ENCODE data around the gene NFE2L1.

The NFE2L1 gene

DNA sequence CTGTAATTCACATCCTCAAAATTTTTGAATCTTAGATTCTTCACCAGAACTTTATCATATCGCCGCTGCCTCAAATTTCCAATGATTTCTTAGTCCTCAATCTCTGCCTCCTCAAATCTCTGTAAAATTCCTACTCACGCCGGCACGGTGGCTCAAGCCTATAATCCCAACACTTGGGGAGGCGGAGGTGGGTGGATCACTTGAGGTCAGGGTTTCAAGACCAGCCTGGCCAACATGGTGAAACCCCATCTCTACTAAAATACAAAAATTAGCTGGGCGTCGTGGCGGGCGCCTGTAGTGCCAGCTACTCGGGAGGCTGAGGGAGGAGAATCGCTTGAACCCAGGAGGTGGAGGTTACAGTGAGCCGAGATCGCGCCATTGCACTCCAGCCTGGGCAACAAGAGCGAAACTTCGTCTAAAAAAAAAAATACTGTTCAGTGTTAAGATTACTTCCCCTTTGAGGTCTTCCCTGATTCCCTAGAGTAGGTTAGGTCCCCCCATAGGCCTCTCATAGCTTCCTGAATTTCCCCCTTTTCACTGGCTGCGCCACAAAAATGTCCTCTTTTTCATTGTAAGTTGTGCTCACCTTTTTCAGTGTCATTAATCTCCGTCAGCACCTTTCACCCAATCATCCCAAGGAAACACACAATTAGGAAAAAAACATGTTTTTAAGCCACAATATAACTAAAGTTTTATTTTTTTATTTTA lies 54.0 kb downstream of the NFE2L1 start:
- POLR2A ChIA-PET: interaction anchor here (0.6 to 0.7 kb wide), 2 partner anchors 72 to 262 kb away, joined by 3 read pairs; no protein-coding TSS in a partner anchor
- CTCF ChIA-PET: no interaction called here

DNA sequence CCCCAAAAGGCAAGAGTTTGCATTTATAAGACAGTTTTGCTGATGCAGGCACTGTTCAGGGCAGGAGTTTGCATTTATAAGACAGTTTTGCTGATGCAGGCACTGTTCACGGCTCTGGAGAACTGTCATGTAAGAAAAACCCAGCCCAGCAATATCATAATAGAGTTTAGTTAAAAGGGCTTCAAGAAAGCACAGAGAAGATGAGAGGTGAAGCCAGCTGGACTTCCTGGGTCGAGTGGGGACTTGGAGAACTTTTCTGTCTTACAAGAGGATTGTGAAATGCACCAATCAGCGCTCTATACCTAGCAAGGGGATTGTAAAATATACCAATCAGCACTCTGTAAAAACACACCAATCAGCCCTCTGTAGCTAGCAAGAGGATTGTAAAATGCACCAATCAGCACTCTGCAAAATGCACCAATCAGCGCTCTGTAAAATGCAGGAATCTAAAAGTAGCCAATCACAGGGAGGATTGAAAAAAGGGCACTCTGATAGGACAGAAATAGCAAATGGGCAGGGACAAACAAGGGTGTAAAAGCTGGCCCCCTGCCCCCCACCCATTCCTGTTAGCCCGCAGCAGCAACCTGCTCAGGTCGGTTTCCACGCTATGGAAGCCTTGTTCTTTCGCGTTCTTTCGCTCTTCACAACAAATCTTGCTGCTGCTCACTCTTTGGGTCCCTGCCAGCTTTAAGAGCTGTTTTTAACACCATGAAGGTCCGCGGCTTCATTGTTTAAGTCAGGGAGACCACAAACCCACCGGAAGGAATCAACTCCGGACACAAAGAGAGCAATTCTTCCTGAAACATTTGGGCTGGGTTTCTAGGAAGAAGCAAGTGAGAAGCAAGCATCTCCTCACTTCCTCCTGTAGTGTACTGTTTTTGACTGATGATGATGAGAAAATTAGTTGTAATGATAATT lies 54.9 kb downstream of the NFE2L1 start:
- no peak for TF ChIP-seq FOXK2 (IDR thresholded peaks at IDR 0.05)
- no peak for TF ChIP-seq ZNF384 (IDR thresholded peaks at IDR 0.05)
- no peak for TF ChIP-seq TARDBP (IDR thresholded peaks at IDR 0.05)
- no peak for TF ChIP-seq FOXA1 (IDR thresholded peaks at IDR 0.05)
- TF ChIP-seq, protein P1, sequence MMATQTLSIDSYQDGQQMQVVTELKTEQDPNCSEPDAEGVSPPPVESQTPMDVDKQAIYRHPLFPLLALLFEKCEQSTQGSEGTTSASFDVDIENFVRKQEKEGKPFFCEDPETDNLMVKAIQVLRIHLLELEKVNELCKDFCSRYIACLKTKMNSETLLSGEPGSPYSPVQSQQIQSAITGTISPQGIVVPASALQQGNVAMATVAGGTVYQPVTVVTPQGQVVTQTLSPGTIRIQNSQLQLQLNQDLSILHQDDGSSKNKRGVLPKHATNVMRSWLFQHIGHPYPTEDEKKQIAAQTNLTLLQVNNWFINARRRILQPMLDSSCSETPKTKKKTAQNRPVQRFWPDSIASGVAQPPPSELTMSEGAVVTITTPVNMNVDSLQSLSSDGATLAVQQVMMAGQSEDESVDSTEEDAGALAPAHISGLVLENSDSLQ (IDR thresholded peaks at IDR 0.05): no peak
- TF ChIP-seq NFRKB (IDR thresholded peaks at IDR 0.05): no peak
- TF ChIP-seq L3MBTL2 (conservative IDR thresholded peaks at IDR 0.05): no peak
- no peak for TF ChIP-seq ARNT (IDR thresholded peaks at IDR 0.05)
- TF ChIP-seq SUZ12 (IDR thresholded peaks at IDR 0.05): no peak
- TF ChIP-seq FOXM1 (IDR thresholded peaks at IDR 0.05; ENCODE audit: borderline replicate concordance): no peak
- no peak for TF ChIP-seq CTBP1 (IDR thresholded peaks at IDR 0.05; ENCODE audit: borderline replicate concordance)
- TF ChIP-seq SP1 (IDR thresholded peaks at IDR 0.05): no peak
- no peak for TF ChIP-seq BHLHE40 (IDR thresholded peaks at IDR 0.05; ENCODE audit: borderline replicate concordance)
- no peak for TF ChIP-seq ELF4 (IDR thresholded peaks at IDR 0.05)
- TF ChIP-seq HDGF (IDR thresholded peaks at IDR 0.05; ENCODE audit: borderline replicate concordance): no peak
- no peak for TF ChIP-seq LEF1 (IDR thresholded peaks at IDR 0.05; ENCODE audit: borderline replicate concordance)
- DNase-seq (ENCODE audit: extremely low spot score): no peak
- CTCF ChIA-PET: no interaction called here
- POLR2A ChIA-PET: interaction anchor here (0.6 kb wide), 1 partner anchor 263 kb away, joined by 3 read pairs; no protein-coding TSS in a partner anchor

More for the DNA sequence above, 54.0 kb downstream of the NFE2L1 start:
- TF ChIP-seq SUZ12 (IDR thresholded peaks at IDR 0.05) (no peak), LEF1 (IDR thresholded peaks at IDR 0.05; ENCODE audit: borderline replicate concordance) (no peak), FOXK2 (IDR thresholded peaks at IDR 0.05) (no peak), FOXM1 (IDR thresholded peaks at IDR 0.05; ENCODE audit: borderline replicate concordance) (no peak), CTBP1 (IDR thresholded peaks at IDR 0.05; ENCODE audit: borderline replicate concordance) (no peak), SP1 (IDR thresholded peaks at IDR 0.05) (no peak), ARNT (IDR thresholded peaks at IDR 0.05) (no peak), ELF4 (IDR thresholded peaks at IDR 0.05) (no peak), TARDBP (IDR thresholded peaks at IDR 0.05) (no peak), HDGF (IDR thresholded peaks at IDR 0.05; ENCODE audit: borderline replicate concordance) (no peak), FOXA1 (IDR thresholded peaks at IDR 0.05) (no peak), L3MBTL2 (conservative IDR thresholded peaks at IDR 0.05) (no peak), NFRKB (IDR thresholded peaks at IDR 0.05) (no peak), BHLHE40 (IDR thresholded peaks at IDR 0.05; ENCODE audit: borderline replicate concordance) (no peak), ZNF384 (IDR thresholded peaks at IDR 0.05) (no peak; the same call in 1 of the 2 replicates)
- TF ChIP-seq, protein P1 (IDR thresholded peaks at IDR 0.05): no peak
- no peak for DNase-seq (ENCODE audit: extremely low spot score)

DNA sequence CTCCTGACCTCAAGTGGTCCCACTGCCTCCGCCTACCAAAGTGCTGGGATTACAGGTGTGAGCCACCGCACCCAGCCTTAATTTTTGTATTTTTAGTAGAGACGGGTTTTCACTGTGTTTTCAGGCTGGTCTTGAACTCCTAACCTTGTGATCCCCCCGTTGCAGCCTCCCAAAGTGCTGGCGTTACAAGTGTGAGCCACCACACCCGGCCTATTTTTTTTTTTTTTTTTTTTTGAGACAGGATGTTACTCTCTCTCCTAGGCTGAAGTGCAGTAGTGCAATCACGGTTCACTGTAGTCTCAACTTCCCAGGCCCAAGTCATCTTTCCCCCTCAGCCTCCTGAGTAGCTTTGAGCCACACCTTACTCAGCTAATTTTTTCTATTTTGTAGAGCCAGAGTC lies 56.3 kb downstream of the NFE2L1 start:
- CTCF ChIA-PET: no interaction called here
- POLR2A ChIA-PET: no interaction called here
- no peak for TF ChIP-seq SP1 (IDR thresholded peaks at IDR 0.05)
- no peak for DNase-seq (ENCODE audit: extremely low spot score)

DNA sequence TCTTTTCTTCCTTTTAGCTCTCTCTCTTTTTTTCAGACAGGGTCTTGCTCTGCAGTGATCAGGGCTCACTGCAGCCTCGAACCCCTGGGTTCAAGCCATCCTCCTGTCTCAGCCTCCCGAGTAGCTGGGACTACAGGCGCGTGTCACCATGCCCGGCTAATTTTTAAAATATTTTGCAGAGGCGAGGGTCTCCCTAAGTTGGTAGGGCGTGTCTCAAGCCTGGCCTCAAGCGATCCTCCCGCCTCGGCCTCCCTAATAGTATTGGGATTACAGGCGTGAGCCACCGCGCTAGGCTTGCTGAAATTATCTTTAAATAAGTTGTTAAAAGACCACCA lies 58.6 kb downstream of the NFE2L1 start:
- CTCF ChIA-PET: interaction anchor here (3.5 kb wide), 1 partner anchor 9 kb away, joined by 14 read pairs; no protein-coding TSS in a partner anchor
- TF ChIP-seq BHLHE40 (IDR thresholded peaks at IDR 0.05; ENCODE audit: borderline replicate concordance): no peak
- TF ChIP-seq FOXA1 (IDR thresholded peaks at IDR 0.05): no peak
- no peak for TF ChIP-seq FOXM1 (IDR thresholded peaks at IDR 0.05; ENCODE audit: borderline replicate concordance)
- TF ChIP-seq, protein P1 (IDR thresholded peaks at IDR 0.05): no peak
- no peak for TF ChIP-seq SP1 (IDR thresholded peaks at IDR 0.05)
- no peak for TF ChIP-seq HDGF (IDR thresholded peaks at IDR 0.05; ENCODE audit: borderline replicate concordance)
- no peak for TF ChIP-seq L3MBTL2 (conservative IDR thresholded peaks at IDR 0.05)
- no peak for TF ChIP-seq FOXK2 (IDR thresholded peaks at IDR 0.05)
- no peak for TF ChIP-seq NFRKB (IDR thresholded peaks at IDR 0.05)
- TF ChIP-seq ELF4 (IDR thresholded peaks at IDR 0.05): no peak
- no peak for TF ChIP-seq LEF1 (IDR thresholded peaks at IDR 0.05; ENCODE audit: borderline replicate concordance)
- TF ChIP-seq ZNF384 (IDR thresholded peaks at IDR 0.05): no peak
- TF ChIP-seq ARNT (IDR thresholded peaks at IDR 0.05): no peak
- no peak for TF ChIP-seq SUZ12 (IDR thresholded peaks at IDR 0.05)
- TF ChIP-seq CTBP1 (IDR thresholded peaks at IDR 0.05; ENCODE audit: borderline replicate concordance): no peak
- no peak for TF ChIP-seq TARDBP (IDR thresholded peaks at IDR 0.05)
- no peak for DNase-seq (ENCODE audit: extremely low spot score)
- POLR2A ChIA-PET: interaction anchor here (0.8 to 1.6 kb wide), 3 partner anchors 12 to 82 kb away, joined by 3 to 4 read pairs (median 3); partner anchors contain the start of gene NFE2L1
